Measurements from ENCODE around the gene PBXIP1.

The PBXIP1 gene

DNA sequence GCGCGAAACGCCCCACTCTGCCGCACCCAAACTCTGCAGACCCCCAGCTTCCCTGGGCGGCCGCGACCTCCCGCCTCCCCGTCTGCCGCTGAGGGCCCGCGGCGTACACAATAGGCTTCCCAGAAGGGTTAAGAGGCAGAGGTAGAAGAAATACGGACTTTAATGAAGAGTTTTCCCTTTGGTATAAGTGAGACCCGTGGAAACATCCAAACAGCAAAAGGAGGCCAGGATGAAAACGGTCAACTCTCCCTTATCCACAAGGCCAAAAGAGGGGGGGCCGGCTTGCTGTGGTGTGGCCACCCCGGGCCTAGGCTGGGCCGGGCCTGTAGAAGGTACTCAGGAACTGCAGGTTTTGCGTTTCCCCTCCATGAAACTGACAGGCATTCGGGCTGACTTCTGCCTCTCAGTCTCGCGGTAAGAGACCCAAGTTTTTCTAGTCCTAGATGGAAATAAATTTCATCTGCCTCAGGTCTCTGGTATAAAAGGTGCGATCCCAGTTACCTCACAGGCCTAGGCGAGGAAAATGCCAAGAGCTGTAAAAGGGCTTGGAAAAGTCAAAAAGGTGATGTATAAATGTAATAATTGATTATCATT, 6.4 kb upstream of the PBXIP1 start:
- in situ Hi-C loops (cut with HindIII; ENCODE audit: low pct_ligation_motif_present, low pct_unique_long_range_greater_than_20kb, low sequenced_read_pairs), result no loop called here
- peak; percentile 44 for DNase-seq

DNA sequence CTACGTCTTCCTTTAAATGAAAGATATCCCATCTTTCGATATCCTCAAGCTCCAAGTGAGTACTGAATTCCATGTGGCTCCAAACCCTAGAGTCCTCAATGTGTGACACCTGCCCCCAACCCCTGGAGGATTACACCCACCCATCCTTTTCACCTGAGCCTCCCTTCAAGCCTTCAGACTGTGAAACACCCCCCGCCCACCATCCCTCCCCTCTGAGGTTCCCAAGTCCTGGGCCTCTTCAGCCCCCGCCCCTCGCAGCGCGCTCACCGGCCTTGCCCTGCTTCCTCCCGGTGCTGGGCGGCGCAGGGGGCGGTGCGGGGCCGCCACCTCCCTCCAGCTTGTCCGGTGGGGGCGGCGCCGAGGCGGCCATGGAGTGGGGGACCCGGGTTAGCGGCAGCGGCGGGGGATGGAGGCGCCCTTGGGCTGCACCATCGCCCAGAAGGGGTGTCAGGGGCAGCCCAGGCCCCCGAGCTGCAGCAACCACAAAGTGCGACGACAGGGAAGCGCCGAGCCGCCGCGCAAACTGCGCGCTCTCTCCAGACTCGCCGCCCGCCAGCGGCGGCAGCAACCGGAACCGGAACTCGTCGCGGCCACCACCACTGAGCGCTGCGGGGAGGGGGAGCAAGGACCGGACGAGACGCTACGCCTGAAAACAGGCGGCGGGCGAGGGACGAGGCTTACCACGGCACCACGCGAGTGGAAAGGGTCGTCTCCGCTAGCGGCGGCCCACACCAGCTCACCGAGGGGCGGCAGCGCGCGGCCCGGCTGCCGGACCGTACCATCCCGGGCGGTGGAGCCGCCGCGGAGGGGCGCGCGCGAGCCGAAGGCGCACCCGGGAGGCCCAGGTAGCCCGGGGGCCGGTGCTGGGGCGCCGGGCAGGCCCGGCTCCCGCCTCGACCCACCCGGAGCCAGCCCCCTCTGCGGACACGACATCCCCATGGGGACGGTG, 5.6 kb upstream of the PBXIP1 start, which contains the start of gene PYGO2:
TSS of gene PYGO2 (minus strand) at position 576 of the 949 bp plus-strand sequence. CDS start at position 370, 206 bp downstream.
- DNase-seq, result peak; percentile 84
- in situ Hi-C loops (cut with HindIII; ENCODE audit: low pct_ligation_motif_present, low pct_unique_long_range_greater_than_20kb, low sequenced_read_pairs), result no loop called here

DNA sequence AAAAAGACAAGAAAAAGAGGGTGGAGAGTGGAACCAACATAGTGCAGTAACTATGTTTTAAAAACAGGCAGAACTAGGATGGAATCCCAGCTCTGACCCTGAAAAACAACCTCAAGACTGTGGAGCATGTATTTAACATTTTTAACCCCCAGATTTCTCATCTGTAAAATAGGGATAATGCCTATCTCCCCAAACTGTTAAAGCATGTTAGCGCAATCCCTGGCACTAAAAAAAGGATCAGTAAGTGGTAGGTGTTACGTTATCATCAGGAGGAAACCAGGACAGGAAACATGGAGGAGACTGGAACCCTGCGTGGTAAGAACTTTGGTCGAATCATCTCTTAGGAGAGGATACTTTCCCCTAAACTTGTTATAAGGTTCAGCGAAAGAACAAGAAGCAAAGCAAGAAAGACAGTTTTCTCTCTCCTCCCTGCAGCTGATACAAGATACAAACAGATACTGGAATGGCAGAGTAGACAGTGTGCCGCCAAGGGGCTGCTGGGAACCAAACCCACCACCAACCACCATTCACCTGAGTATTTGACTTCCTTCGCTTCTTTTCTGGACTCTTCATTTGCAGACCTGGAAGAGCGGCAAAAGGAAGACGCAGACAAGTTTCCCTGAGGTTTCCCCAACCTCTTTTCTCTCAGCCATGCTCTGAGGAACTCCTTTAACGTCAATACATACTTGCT, 4.7 kb upstream of the PBXIP1 start:
- in situ Hi-C loops (cut with HindIII; ENCODE audit: low pct_ligation_motif_present, low pct_unique_long_range_greater_than_20kb, low sequenced_read_pairs), result no loop called here
- DNase-seq, result no peak

DNA sequence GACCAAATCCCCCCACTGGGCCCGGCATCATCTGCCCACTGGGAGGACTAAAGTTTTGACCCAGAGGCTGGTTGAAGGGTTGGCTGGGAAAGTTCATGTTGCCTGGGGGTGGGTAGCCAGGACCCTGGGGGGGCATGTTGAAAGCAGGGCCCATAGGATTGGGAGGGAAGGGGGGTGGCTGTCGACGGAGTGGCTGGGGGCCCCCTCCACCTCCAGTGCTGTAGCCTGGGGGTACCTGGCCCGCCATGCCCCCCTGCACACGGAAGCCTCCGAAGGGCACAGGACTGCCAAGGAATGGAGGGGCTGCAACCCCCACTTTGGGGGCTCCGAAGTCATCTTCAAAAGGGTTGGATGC, 3.5 kb upstream of the PBXIP1 start:
- in situ Hi-C loops (cut with HindIII; ENCODE audit: low pct_ligation_motif_present, low pct_unique_long_range_greater_than_20kb, low sequenced_read_pairs), result no loop called here
- no peak for DNase-seq

DNA sequence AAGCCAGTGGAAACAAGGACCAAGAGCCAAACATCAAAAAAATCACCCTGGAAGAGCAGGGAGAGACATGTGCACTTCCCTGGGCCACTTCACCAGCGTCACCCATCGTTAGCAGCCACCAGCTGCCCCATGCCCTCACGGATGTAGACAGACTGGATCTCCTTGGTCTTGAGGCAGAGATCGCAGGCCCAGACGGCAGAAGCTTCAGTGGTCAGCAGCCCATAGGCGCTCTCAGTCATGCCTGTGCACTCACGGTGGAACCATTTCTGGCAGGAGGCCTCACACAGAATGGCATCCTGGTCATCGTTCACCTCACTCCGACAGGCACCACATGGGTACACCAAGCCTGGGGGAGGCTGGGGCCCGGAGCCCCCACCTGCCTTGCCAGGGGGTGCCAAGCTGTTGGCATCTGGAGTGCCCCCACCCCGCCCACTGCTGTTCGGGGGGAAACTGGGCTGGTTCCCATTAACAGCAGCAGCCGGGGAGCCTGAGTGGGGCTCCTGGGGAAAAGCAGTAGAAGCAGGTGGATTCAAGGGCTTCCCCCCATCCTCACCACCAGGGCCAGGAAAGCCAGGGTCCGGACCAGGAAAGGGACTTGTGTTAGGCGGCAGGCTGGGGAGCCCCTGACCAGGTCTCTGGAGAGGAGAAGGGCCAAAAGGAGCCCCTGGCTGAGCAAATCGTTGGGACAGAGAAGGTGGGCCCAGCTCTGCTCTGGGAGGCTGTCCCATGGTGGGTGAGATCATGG, 3.0 kb upstream of the PBXIP1 start:
- no peak for DNase-seq
- in situ Hi-C loops (cut with HindIII; ENCODE audit: low pct_ligation_motif_present, low pct_unique_long_range_greater_than_20kb, low sequenced_read_pairs), result no loop called here

DNA sequence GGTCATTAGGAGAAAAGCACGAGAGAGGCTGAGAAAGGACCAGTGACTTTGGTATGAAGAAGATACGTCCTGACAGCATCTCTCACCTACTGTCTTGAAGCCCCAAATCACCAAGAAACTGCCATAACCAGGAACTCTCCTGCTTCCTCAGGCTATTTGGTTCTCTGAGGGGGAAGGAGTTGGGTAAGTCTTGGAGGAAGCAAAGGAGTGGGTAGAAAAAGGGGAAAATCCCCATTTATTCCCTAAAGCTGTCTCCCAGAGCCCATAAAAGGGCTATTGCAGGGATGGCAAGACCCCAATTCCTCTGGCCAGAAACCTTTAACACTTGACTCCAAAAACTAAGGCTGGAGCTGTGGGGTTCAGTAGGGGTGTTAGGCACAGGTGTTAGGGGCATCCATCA, 2.1 kb upstream of the PBXIP1 start:
- in situ Hi-C loops (cut with HindIII; ENCODE audit: low pct_ligation_motif_present, low pct_unique_long_range_greater_than_20kb, low sequenced_read_pairs), result no loop called here
- no peak for DNase-seq

DNA sequence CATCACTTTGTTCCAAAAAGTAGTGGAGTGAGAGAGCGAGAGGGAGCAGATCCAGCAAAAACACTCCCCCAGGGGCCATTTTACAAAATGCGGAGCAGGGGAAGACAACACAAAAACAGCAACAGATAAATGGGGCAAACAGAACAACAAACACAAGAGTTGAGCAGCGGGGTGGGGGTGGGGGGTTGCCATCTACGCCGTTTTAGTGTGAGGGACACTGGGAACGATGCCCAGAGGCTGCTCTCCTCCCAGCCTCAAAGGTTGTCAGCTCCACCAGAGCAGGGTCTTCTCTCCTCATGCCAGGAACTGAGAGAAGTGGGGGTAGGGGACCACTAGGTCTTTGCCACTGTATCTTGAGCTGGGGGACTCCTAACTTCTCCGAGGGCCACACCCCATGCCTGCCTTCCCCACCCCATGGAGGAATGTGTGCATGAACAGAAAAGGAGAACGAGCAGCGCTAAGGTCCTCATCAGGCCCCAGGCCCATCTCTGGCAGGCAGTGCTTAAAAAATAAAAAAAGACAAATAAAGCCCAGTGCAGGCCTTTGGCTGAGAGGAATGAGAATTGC, 1.3 kb upstream of the PBXIP1 start:
- no peak for DNase-seq
- in situ Hi-C loops (cut with HindIII; ENCODE audit: low pct_ligation_motif_present, low pct_unique_long_range_greater_than_20kb, low sequenced_read_pairs), result no loop called here

DNA sequence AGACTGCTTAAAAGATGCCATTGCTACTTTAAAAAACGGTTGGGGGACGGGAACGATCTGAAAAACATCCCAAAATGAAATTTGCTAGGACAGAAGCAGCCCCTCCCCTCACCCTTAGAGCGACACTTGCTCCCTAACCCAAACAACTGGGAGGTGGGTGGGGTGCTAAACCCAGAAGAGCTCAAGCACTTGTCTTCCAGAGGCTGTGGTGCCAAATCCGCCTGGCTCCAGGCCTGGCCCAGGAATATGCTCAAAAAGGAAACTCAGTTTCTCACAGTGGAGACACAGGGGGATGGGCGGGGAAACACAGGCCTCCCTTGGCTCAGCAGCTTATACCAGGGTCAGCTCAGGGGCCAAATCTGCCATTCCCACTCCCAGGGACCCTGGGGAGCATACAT, 644 bp upstream of the PBXIP1 start:
- in situ Hi-C loops (cut with HindIII; ENCODE audit: low pct_ligation_motif_present, low pct_unique_long_range_greater_than_20kb, low sequenced_read_pairs), result no loop called here
- DNase-seq, result no peak

DNA sequence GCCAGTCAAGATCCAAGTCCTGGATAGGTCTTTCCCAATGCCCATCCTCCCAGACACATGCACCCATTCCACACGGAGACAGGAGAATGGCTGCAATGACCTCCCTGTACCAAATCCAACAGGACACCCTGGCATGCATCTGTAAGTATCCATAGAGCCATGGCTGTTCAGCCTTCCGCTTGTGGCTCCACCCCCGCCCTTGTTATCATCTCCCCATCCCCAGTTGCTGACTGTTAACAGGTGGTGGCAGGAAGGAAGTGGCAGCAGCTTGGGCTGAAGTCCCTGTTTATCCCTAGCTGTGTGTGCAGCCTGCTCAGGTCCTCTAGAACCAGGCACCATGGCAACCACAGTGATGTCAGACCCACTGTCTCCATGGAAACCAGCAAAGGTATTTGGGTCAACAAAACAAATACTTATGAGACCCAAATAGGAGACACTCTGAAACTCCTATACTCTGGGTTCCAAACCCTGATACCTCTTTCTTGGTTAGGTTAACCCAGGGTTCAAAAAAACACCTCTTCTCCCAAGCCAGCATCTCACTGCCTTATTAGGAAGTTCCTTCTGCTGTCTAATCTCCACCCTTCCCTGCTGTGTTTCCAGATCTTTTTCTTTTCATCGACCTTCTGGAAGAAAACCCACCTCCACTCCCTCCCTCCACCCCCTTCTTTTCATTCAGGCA, 721 bp downstream of the PBXIP1 start:
- no peak for DNase-seq
- in situ Hi-C loops (cut with HindIII; ENCODE audit: low pct_ligation_motif_present, low pct_unique_long_range_greater_than_20kb, low sequenced_read_pairs), result no loop called here

DNA sequence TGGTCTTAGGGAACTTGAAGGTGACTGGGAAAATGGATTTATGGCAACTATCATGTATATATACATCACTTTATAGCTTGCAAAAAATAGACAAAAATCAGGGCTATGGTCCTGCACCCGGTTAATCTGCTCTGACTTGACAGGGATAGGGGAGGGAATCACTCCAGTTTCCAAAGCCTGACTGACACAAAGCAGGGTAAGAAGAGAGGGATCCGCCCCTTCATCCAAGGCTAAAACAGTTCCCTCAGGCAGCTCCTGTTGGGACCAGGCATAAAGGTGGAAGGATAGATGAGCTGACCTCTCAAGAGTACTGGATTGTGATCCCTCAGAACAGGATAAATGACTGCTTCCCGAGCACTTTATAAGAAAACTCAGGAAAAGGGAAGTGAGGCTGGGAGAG, 1.4 kb downstream of the PBXIP1 start:
- DNase-seq, result no peak
- in situ Hi-C loops (cut with HindIII; ENCODE audit: low pct_ligation_motif_present, low pct_unique_long_range_greater_than_20kb, low sequenced_read_pairs), result no loop called here

DNA sequence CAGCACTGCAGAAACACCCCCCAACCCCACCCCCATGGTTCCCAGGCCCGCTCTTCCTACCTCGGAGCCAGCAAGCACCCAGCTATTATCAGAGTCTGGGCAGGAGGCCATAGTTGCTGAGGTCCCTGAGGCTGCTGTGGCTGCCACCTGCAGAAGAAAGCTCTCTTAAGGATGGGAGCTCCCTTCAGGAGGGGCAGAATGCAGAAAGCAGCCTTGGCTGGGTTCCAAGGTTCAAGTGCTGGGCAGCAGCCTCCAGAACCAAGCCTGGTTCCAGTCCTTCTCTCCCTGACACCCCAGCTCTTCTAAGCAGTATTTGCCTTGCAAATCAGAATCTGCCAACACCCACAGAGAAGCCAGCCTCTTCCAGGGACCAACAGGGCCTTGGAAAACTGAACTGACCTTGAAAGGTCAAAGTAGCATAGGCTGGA, 2.3 kb downstream of the PBXIP1 start:
- DNase-seq, result no peak
- in situ Hi-C loops (cut with HindIII; ENCODE audit: low pct_ligation_motif_present, low pct_unique_long_range_greater_than_20kb, low sequenced_read_pairs), result no loop called here

DNA sequence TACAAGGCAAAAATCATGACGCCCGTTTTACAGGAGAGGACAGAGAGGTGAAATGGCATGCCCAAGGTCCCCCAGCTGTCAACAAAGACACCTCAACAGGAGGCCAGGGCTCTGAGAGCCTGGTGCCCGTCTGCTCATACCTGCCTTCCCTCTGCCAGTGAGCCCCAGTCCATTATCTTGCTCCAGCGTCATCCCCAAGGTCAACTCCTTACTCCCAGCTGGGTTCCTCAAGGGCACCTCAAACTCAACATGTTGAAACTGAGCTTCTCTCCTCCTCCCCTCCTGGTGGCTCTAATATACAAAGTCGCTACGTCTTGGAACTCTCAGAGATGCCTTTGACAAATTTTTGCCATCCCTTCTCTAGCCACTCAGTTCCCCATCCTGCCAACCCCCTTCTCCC, 3.2 kb downstream of the PBXIP1 start:
- no peak for DNase-seq
- in situ Hi-C loops (cut with HindIII; ENCODE audit: low pct_ligation_motif_present, low pct_unique_long_range_greater_than_20kb, low sequenced_read_pairs), result no loop called here

DNA sequence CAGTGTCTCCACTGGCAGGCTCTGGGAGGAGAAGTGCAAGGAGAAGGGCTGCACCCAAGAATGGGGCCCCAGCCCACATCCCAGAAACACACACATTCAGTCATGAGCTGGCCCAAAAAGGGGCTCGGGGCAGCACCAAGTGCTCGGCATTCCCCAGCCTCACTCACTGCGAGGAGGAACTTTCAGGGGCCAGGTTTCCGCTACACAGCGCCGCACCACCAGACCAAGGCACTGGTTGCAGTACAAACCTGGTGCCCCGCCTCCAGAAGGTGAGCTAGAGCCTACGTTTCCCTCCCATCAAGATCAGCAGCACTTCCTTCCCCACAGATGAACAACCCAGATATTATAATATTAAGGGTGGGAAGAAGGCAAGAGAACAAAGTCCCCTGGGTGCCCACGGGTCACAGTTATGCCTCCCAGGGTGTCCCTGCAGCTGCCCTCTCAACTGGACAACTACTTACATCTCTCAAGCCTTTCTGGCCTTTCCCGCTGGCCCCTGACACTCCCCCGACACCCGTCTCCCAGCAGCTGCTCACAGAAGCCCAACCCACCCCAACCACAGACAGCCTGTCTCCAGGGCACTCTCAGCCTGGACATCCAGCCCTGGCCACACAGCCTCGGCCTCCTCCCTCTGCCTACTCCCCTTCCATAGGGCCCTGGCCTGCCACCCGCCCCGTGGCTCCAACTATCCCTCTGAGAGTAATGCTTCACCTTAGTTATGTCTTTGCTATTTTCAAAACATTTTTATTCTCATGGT, 3.8 kb downstream of the PBXIP1 start:
- in situ Hi-C loops (cut with HindIII; ENCODE audit: low pct_ligation_motif_present, low pct_unique_long_range_greater_than_20kb, low sequenced_read_pairs), result no loop called here
- DNase-seq, result no peak

DNA sequence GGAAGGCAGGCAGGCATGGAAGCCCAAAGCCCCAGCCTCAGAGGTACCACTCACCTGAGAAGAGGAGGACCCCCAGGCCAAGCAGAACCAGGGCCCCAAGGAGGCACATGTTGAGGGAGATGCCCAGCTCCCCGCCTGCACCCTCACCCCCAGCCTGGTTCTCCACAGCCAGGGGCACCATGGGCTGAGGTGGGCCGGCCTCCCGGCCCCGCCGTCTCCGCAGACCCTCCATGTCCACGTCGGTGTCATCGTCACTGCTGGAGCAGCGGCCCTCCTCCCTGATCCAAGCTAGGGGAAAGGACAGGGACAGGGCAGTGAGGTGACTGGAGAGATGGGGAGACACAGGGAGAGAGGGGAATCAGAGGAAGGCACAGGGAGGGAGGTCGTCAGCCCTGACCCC, 7.8 kb downstream of the PBXIP1 start:
- in situ Hi-C loops (cut with HindIII; ENCODE audit: low pct_ligation_motif_present, low pct_unique_long_range_greater_than_20kb, low sequenced_read_pairs), result no loop called here
- no peak for DNase-seq

DNA sequence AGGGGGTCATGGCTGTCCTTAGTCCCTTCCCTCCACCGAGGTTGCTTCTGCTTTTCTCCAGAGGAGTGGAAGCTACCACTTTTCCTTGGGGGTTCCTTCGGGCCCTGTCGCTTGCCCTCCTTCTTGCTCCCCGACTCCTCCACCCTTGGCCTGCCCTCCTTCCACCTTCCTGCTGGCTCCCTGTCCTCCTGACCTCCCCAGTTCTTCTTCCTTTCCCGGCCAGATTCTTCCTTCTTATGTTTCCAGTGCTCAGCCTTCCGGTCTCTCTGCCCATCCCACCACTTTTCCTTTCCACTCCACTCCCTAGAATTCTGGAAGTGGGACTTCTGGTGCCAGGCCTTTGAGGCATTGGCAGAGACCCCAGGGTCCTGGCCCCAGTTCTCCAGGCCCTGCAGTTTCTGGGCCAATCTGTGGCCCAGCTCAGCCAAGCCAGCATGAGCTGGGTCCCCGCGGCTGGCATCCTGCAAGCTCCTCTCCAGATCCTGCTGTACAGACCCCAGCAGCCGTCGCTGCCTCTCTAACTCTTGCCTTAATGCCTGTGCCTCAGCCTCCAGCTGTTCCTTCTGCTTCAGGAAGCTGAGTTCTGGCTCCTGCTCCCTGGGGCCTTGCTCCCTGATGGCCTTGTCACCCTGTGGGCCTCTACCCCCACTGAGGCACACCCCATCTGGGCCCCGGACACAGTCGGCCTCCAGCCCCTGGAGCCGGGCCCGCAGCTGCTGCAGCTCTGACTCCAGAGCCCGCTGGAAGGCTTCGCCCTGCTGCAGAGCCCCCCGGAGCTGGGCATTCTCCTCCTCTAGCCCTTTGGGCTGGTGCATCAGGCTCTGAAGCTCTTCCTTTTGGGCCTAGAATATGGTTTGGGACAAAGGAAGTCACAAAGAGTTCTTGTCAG, 9.7 kb downstream of the PBXIP1 start:
- in situ Hi-C loops (cut with HindIII; ENCODE audit: low pct_ligation_motif_present, low pct_unique_long_range_greater_than_20kb, low sequenced_read_pairs), result no loop called here
- DNase-seq, result no peak

DNA sequence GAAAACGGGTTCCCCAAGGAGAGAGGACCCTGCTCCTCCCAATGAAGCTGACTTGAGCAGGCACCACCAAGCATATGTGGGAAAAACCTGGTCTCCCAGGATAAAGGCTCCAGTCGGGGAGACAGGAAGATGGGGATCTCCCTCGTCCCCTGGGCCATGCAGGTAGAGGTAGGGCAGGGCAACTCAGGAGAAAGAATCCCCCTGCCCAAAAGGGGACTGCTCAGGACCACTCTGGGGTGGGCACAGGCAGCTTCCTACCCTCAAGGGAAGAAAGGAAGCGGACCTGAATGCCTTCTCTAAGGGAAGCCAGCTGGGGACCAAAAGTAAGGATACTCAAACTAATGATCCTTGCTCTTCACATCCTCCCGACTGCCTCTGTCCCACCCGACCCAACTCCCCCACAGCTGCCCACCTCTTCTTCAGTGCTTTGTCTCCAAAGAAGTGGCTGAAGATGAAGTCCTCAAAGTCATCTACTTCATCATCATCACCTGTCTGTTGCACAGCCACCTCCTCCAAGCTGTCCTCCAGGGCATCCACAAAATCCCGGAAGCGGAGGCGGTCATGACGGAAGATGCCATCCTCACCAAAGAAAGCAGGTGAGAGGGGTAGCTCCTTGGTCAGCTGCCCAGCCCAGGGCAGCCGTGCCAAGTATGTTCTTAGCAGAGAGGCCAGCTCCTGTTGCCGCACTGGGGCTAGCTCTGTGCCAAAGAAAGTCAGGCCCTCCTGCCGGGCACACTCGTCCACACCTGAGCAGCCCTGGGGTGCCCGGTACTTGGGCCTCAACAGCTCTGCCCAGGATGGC, 10.5 kb downstream of the PBXIP1 start:
- DNase-seq, result no peak
- in situ Hi-C loops (cut with HindIII; ENCODE audit: low pct_ligation_motif_present, low pct_unique_long_range_greater_than_20kb, low sequenced_read_pairs), result no loop called here

All from ACHN (cell line).